ENCODE measurements around the gene LRRC74B.
"Not testable (repeated sequence)": the region's sequence is repeated elsewhere in the genome, so short reads cannot be mapped to it uniquely, and the experiment has no call there.

Gene LRRC74B

GRCh38 chr22:21051831-21052400, 6.2 kb downstream of the LRRC74B start:
- no peak overlapping the region for H3K27ac ChIP-seq
- DNase-seq (ENCODE audit: low read depth, low spot score): no peak

GRCh38 chr22:21052715-21053459, 7.1 kb downstream of the LRRC74B start:
- no peak for DNase-seq (ENCODE audit: low read depth, low spot score)
- no peak overlapping the region for H3K27ac ChIP-seq

DNA sequence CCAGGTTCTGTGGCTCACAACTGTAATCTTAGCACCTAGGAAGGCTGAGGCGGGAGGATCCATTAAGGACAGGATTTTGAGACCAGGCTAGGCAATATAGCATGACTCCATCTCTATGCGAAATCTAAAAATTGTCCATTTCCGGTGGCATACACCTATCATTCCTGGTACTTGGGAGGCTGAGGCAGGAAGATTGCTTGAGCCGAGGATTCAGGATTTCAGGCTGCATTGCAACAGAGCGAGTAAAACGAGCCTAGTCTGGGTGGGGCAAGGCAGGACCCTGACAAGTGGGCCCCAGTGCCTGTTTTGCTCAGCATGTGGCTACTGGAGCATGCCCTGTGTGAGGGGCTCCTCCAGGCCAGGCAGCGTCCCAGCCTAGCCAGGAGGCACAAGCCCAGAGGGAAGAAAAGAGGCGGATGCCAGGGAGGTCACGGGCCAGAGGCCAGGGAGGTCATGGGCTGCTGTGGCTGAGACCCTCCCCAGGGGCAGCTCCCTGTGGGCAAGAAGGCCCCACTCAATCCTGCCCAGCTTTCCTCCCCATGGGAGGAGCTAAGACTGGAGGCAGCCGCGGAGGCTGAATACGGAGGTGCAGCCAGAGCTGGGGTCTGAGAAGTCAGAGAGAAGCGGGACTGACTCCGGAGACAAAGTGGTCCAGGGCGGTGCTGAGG, 8.4 kb downstream of the LRRC74B start:
- no peak overlapping the region for H3K27ac ChIP-seq
- no peak for DNase-seq (ENCODE audit: low read depth, low spot score)

DNA sequence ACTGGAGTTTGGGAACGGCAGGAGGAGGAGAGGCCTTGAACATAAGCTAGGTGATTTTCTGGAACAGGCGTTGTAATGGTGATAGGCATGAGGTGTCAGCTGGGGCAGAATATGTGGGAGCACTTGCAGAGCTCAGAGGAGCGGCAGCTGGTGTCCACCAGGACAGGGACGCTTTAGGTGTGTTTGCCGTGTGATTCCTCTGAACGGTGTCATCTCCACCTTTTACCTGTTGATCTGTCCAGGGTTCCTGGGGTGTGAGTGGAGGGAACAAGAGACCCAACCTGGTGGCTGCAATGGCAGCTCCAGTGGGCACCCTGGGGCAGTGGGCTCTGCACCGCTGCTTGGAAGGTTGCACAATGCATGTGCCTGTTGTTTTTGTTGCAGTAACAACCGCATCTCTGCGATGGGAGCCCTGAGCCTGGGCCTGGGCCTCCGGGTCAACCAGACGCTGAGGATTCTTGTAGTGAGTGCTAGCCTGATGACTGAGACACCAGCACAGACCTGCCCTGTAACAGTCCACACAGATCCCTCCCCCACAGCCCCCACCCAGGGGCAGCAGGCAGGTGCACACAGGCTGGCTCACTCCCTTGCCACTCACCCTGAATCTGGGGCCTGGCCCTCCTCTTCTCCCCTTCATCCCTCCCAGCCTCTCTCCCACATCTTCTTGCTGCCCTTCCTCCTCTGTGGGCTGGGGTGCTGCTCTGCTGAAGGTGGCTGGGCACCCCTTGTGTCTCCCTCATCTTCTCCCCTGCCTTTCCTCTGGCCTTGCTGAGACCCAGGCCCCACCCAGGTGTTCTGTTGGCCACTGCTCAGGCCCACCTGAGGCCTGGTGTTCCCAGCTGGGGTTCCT, 9.2 kb downstream of the LRRC74B start:
- no peak for DNase-seq (ENCODE audit: low read depth, low spot score)
- no peak overlapping the region for H3K27ac ChIP-seq

GRCh38 chr22:21055564-21055834, 9.8 kb downstream of the LRRC74B start:
- no peak for DNase-seq (ENCODE audit: low read depth, low spot score)
- no peak overlapping the region for H3K27ac ChIP-seq

DNA sequence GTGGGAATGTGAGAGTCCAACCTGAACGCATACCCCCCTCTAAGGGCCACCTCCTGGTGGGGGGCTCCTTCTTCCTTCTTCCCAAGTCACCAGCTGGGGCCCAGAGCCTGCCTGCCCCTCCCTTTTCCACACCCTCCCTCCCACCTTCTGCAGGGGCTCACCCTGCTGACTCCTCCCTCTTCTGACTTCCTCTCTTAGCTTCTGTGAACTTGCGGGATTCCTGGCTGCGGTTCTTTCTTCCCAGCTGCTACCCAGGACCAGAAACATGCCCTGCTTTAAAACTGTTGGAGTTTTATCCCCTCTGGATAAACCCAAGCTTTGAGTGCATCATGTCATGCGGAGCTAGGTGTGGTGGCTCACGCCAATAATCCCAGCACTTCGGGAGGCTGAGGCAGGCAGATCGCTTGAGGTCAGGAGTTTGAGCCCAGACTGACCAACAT, 10.2 kb downstream of the LRRC74B start:
- DNase-seq (ENCODE audit: low read depth, low spot score): no peak
- H3K27ac ChIP-seq: no peak overlapping the region

- not testable (repeated sequence) for DNase-seq (ENCODE audit: low read depth, low spot score); H3K27ac ChIP-seq
Measured at GRCh38 chr22:21060363-21060762, 14.6 kb downstream of the LRRC74B start.

DNA sequence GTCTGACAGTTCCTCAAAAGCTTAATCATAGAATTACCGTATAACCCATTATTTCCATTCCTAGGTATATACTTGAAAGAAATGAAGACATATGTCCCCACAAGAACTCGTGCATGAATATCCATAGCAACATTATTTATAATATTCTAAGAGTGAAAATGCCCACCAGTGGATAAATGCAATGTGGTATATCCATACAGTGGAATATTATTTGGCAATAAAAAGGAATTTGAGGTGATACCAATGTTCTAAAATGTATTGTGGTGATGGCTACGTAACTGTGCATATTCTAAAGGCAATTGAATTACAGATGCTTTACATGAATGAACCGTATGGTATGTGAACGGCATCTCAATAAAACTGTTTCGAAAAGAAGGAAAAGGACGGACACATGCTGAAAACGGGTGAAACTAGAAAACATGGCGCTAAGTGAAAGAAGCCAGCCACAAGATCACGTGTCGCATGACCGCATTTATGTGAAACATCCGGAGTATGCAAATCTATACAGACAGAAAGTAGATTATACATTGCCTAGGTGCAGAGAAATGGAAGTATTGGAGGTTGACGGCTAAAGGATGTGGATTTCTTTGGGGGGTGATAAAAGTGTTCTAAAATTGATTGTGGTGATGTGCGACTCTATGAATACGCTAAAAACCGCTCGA, 16.0 kb downstream of the LRRC74B start:
- not testable (repeated sequence) for DNase-seq (ENCODE audit: low read depth, low spot score); H3K27ac ChIP-seq

GRCh38 chr22:21064425-21064824, 18.7 kb downstream of the LRRC74B start:
- DNase-seq (ENCODE audit: low read depth, low spot score); H3K27ac ChIP-seq: not testable (repeated sequence)

GRCh38 chr22:21064917-21065864, 19.4 kb downstream of the LRRC74B start:
- DNase-seq (ENCODE audit: low read depth, low spot score): no peak
- H3K27ac ChIP-seq: no peak overlapping the region

DNA sequence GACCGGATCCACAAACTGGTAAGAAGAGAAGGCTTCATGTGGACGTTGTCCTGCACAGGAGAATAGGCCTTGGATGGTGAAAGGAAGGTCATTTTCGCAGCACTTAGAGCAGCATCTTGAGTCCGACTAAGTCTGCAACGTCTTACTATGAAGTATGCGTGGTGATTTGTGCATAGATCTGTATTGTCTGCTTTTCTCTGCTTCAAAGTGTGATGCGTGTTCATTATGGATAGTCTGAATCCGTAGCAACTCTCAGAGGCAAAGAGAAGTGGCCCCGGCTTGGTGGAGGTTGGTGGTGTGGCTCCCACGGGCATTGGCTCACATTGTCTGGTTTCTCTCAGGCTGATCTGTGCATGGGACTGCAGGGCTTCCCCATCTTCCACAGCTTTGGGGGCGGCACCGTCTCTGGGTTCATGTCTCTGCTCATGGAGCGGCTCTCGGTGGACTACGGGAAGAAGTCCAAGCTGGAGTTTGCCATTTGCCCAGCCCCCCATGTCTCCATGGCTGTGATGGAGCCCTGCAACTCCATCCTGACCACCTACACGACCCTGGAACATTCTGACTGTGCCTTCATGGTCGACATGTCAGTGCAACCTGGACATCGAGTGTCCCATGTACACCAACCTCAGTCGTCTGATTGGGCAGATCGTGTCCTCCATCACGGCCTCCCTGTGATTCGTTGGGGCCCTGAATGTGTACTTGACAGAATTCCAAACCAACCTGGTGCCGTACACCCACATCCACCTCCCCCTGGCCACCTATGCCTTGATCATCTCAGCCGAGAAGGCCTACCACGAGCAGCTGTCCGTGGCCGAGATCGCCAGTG, 21.5 kb downstream of the LRRC74B start:
- H3K27ac ChIP-seq: no peak overlapping the region
- no peak for DNase-seq (ENCODE audit: low read depth, low spot score)

DNA sequence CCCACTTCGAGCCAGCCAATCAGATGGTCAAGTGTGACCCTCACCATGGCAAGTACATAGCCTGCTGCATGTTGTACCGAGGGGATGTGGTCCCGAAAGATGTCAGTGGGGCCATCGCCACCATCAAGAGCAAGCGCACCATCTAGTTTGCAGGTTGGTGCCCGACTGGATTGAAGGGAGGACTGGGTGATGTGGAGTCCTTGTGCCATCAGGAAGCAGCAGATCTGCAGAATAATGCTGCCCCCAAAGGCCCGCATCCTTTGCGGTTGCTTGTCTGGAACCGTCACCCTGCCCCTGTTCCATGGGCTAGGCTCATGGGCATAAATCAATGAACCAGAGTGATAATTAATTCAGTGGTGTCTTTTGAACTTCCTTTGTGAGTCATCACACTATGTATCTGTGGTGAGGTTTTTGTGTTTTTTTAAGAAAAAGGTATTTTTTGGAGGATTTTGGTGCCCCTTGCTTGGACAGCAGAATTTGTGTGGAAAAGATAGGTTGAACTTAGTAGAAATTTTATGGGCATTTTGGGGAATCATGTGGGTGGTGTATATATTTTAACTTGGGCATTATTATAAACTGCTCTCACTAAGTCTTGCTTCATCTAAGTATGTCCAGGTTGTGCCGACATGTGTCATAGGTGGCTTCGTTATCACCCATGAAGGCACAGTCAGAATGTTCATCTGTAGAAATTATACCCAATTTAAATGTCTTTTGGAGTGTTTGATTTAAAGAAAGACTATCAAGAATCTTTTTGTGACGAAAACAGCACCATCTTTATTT, 22.3 kb downstream of the LRRC74B start:
- no peak overlapping the region for H3K27ac ChIP-seq
- DNase-seq (ENCODE audit: low read depth, low spot score): no peak

DNA sequence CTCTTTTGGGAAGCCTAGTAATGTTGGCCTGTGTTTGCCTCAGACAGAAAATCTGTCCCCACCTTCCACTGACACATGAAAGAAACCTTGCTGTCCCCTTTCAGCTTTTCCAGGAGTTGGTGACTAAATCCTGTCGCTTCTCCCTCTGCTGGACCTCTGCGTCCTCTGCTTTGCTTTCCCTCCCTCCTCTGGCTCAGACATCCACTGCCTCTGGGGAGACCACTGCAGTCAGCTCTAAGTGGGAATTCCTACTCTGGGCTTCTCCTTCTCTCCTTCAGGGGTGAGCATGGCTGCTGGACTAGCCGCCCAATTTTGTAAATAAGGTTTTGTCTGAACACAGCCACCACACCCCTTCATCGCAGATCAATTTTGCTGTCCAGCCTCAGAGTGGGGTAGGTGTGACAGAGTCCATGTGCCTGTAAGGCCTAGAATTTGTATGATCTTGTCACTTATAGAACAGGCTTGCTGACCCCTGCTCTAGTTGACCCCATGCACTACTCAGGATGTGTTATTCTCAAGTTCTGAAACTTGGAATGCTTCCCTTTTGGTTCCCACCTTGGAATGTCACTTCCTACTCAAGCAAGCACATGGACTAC, 23.0 kb downstream of the LRRC74B start:
- H3K27ac ChIP-seq: no peak overlapping the region
- DNase-seq (ENCODE audit: low read depth, low spot score): no peak

DNA sequence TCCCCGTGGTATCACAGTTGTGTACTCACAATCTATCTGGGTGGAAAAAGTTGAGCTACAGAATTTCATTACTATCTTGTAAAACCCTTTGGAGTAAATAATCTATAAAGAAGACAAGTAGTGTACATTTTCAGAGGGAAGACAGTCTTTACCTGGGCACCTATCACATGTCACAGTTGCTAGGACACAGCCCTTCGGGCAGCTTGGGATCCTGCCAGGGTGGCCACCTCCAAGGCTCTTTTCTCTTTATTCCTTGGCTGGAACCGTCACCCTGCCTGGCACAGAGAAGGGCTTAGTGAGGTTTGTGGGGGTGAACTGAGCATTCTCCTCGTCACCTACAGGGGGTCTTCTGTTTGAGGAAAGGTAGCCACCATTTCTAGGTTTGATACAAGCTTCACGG, 23.6 kb downstream of the LRRC74B start:
- DNase-seq (ENCODE audit: low read depth, low spot score): no peak

GRCh38 chr22:21070690-21071615, 25.2 kb downstream of the LRRC74B start:
- DNase-seq (ENCODE audit: low read depth, low spot score): no peak
- no peak overlapping the region for H3K27ac ChIP-seq

More for the DNA sequence above, 23.6 kb downstream of the LRRC74B start:
- H3K27ac ChIP-seq: no peak overlapping the region

GRCh38 chr22:21071796-21072195, 26.1 kb downstream of the LRRC74B start:
- DNase-seq (ENCODE audit: low read depth, low spot score); H3K27ac ChIP-seq: not testable (repeated sequence)
